ENCODE results near the gene LUM. TPM values are rescaled to one million over a fixed set of nuclear protein-coding genes. Genes with fewer than 3 reads are reported as not detected.

The LUM gene
- total RNA-seq, 2 donors from 2014 or later: 35.9 to 93.7 TPM

GRCh38 chr12:91138337-91138920, 27.1 kb upstream of the LUM start:
- intact Hi-C loops (cut with DNase I): no loop called here
- no peak for DNase-seq
- H3K36me3 ChIP-seq (replicated peaks in 1 of 2; ENCODE audit: insufficient read depth in 1 of 2, low read depth in 2 of 2): no peaks in the 10 kb centered on the region
- 16 to 20% methylated on average over 1 of the region's 1 CpG for WGBS, 2 donors
- no peak for ATAC-seq
- H3K4me1 ChIP-seq: peaks cover 8% of the 10 kb centered on the region
- no peak overlapping the region for H3K4me3 ChIP-seq
- H3K9me3 ChIP-seq: no peaks in the 10 kb centered on the region
- TF ChIP-seq POLR2A (IDR thresholded peaks at IDR 0.05) (no peak), CTCF (IDR thresholded peaks at IDR 0.05) (no peak)
- H3K27ac ChIP-seq: no peak overlapping the region
- H3K27me3 ChIP-seq: no peaks in the 10 kb centered on the region

GRCh38 chr12:91133871-91134270, 22.6 kb upstream of the LUM start:
- no peak for ATAC-seq
- 72 to 79% methylated on average over 1 of the region's 1 CpG for WGBS, 2 donors

GRCh38 chr12:91129662-91130362, 18.5 kb upstream of the LUM start:
- intact Hi-C loops (cut with DNase I): no loop called here
- no peak for ATAC-seq

More at GRCh38 chr12:91133871-91134270, 22.6 kb upstream of the LUM start:
- Histone ChIP-seq H3K27ac (no peak overlapping the region), H3K27me3 (no peaks in the 10 kb centered on the region), H3K36me3 (replicated peaks in 1 of 2; ENCODE audit: insufficient read depth in 1 of 2, low read depth in 2 of 2) (no peaks in the 10 kb centered on the region), H3K4me3 (no peak overlapping the region), H3K4me1 (peaks cover 8% of the 10 kb centered on the region), H3K9me3 (no peaks in the 10 kb centered on the region)
- DNase-seq: no peak
- intact Hi-C loops (cut with DNase I): no loop called here
- no peak for TF ChIP-seq CTCF (IDR thresholded peaks at IDR 0.05)
- no peak for TF ChIP-seq POLR2A (IDR thresholded peaks at IDR 0.05)

GRCh38 chr12:91127751-91128150, 16.5 kb upstream of the LUM start:
- Histone ChIP-seq H3K4me1 (no peaks in the 10 kb centered on the region), H3K27ac (no peak overlapping the region), H3K27me3 (no peaks in the 10 kb centered on the region), H3K36me3 (replicated peaks in 1 of 2; ENCODE audit: insufficient read depth in 1 of 2, low read depth in 2 of 2) (no peaks in the 10 kb centered on the region), H3K4me3 (no peak overlapping the region), H3K9me3 (no peaks in the 10 kb centered on the region)
- 47 to 56% methylated on average over 3 of the region's 3 CpGs for WGBS, 2 donors
- ATAC-seq (no peak), DNase-seq (no peak)
- intact Hi-C loops (cut with DNase I): no loop called here
- no peak for TF ChIP-seq CTCF (IDR thresholded peaks at IDR 0.05)
- no peak for TF ChIP-seq POLR2A (IDR thresholded peaks at IDR 0.05)

More at GRCh38 chr12:91129662-91130362, 18.5 kb upstream of the LUM start:
- no peak overlapping the region for H3K27ac ChIP-seq
- H3K27me3 ChIP-seq: no peaks in the 10 kb centered on the region
- WGBS, 2 donors: 78 to 86% methylated on average over 2 of the region's 2 CpGs
- no peaks in the 10 kb centered on the region for H3K4me1 ChIP-seq
- no peaks in the 10 kb centered on the region for H3K36me3 ChIP-seq (replicated peaks in 1 of 2; ENCODE audit: insufficient read depth in 1 of 2, low read depth in 2 of 2)
- no peak for DNase-seq
- H3K4me3 ChIP-seq: no peak overlapping the region
- H3K9me3 ChIP-seq: no peaks in the 10 kb centered on the region
- TF ChIP-seq POLR2A (IDR thresholded peaks at IDR 0.05): no peak
- no peak for TF ChIP-seq CTCF (IDR thresholded peaks at IDR 0.05)

- Histone ChIP-seq H3K27ac (no peak overlapping the region), H3K36me3 (replicated peaks in 1 of 2; ENCODE audit: insufficient read depth in 1 of 2, low read depth in 2 of 2) (no peaks in the 10 kb centered on the region), H3K9me3 (no peaks in the 10 kb centered on the region), H3K27me3 (no peaks in the 10 kb centered on the region), H3K4me3 (no peak overlapping the region), H3K4me1 (no peaks in the 10 kb centered on the region)
- intact Hi-C loops (cut with DNase I): no loop called here
- no peak for DNase-seq
- no peak for ATAC-seq
- WGBS, 2 donors: 98 to 99% methylated on average over 2 of the region's 2 CpGs
- TF ChIP-seq CTCF (IDR thresholded peaks at IDR 0.05) (no peak), POLR2A (IDR thresholded peaks at IDR 0.05) (no peak)
These were observed 16.0 kb upstream of the LUM start for GRCh38 chr12:91127306-91127705.

Data from body of pancreas (tissue), 4 donors.